ENCODE data around the gene HBD. TPM values are rescaled to one million over a fixed set of nuclear protein-coding genes. Genes with fewer than 3 reads are reported as not detected.

HBD gene
- total RNA-seq, 1 donor from 2014 or later: not detected

DNA sequence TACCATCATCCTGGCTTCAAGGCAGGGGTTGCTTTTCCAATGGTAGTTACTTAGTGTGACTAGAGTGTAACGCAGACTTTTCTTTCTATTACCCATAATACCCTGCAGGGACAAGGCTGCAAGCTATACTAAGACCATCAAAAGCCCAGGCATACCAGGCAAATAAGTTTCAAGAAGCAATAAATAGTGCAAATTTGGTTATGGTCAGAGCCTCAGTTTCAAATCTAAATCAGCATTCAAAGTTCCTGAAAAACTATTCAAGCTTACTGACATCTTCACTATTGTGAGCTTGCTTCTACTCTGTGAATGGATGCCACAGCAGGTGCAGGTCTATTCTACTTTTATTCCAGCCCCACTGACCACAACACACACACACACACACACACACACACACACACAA, 4.9 kb downstream of the HBD start:
- DNase-seq (ENCODE audit: extremely low spot score in 2 of 2): no peak
- TF ChIP-seq POLR2A (IDR thresholded peaks at IDR 0.05) (no peak), POLR2AphosphoS5 (IDR thresholded peaks at IDR 0.05; ENCODE audit: insufficient read depth in 1 of 2, low read depth in 1 of 2) (no peak)
- TF ChIP-seq, protein P1, sequence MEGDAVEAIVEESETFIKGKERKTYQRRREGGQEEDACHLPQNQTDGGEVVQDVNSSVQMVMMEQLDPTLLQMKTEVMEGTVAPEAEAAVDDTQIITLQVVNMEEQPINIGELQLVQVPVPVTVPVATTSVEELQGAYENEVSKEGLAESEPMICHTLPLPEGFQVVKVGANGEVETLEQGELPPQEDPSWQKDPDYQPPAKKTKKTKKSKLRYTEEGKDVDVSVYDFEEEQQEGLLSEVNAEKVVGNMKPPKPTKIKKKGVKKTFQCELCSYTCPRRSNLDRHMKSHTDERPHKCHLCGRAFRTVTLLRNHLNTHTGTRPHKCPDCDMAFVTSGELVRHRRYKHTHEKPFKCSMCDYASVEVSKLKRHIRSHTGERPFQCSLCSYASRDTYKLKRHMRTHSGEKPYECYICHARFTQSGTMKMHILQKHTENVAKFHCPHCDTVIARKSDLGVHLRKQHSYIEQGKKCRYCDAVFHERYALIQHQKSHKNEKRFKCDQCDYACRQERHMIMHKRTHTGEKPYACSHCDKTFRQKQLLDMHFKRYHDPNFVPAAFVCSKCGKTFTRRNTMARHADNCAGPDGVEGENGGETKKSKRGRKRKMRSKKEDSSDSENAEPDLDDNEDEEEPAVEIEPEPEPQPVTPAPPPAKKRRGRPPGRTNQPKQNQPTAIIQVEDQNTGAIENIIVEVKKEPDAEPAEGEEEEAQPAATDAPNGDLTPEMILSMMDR (IDR thresholded peaks at IDR 0.05): no peak
- no peak overlapping the region for H3K27ac ChIP-seq
- intact Hi-C loops (cut with DNase I): no loop called here
- no peaks in the 10 kb centered on the region for H3K4me1 ChIP-seq
- no peaks in the 10 kb centered on the region for H3K27me3 ChIP-seq
- H3K9me3 ChIP-seq: no peaks in the 10 kb centered on the region
- H3K4me3 ChIP-seq: no peak overlapping the region
- no peaks in the 10 kb centered on the region for H3K36me3 ChIP-seq

DNA sequence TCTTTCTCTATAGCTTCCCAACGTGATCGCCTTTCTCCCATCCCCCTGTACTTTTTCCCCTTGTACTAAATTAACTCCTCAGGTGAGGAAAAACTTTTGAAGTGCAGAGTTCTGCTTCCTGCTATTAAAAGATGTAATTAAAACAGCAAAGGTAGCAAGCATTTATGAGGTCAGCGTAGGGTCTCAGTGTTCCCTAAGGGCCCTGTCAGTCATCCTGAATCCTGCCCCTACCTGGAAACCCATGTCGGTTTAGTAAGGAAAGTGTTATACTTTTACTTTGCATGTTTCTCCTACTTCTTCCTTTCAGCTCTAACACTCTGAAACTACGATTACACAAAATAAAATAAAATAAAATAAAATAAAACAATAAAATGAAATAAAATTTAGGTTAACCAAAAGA, 6.2 kb downstream of the HBD start:
- Histone ChIP-seq H3K4me1 (no peaks in the 10 kb centered on the region), H3K27me3 (no peaks in the 10 kb centered on the region), H3K36me3 (no peaks in the 10 kb centered on the region), H3K4me3 (no peak overlapping the region), H3K27ac (no peak overlapping the region), H3K9me3 (no peaks in the 10 kb centered on the region)
- no peak for TF ChIP-seq POLR2A (IDR thresholded peaks at IDR 0.05)
- TF ChIP-seq, protein P1 (IDR thresholded peaks at IDR 0.05): no peak
- TF ChIP-seq POLR2AphosphoS5 (IDR thresholded peaks at IDR 0.05; ENCODE audit: insufficient read depth in 1 of 2, low read depth in 1 of 2): no peak
- DNase-seq (ENCODE audit: extremely low spot score in 2 of 2): no peak
- intact Hi-C loops (cut with DNase I): no loop called here

DNA sequence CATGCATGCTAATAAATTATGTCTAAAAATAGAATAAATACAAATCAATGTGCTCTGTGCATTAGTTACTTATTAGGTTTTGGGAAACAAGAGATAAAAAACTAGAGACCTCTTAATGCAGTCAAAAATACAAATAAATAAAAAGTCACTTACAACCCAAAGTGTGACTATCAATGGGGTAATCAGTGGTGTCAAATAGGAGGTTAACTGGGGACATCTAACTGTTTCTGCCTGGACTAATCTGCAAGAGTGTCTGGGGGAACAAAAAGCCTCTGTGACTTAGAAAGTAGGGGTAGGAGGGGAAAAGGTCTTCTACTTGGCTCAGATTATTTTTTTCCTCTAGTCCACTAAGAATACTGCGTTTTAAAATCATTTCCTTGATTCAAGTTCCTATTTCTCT, 6.6 kb downstream of the HBD start:
- DNase-seq (ENCODE audit: extremely low spot score in 2 of 2): no peak
- H3K27ac ChIP-seq: no peak overlapping the region
- no peaks in the 10 kb centered on the region for H3K4me1 ChIP-seq
- no peaks in the 10 kb centered on the region for H3K9me3 ChIP-seq
- no peak for TF ChIP-seq POLR2AphosphoS5 (IDR thresholded peaks at IDR 0.05; ENCODE audit: insufficient read depth in 1 of 2, low read depth in 1 of 2)
- TF ChIP-seq POLR2A (IDR thresholded peaks at IDR 0.05): no peak
- TF ChIP-seq, protein P1 (IDR thresholded peaks at IDR 0.05): no peak
- no peak overlapping the region for H3K4me3 ChIP-seq
- no peaks in the 10 kb centered on the region for H3K36me3 ChIP-seq
- H3K27me3 ChIP-seq: no peaks in the 10 kb centered on the region
- intact Hi-C loops (cut with DNase I): no loop called here

DNA sequence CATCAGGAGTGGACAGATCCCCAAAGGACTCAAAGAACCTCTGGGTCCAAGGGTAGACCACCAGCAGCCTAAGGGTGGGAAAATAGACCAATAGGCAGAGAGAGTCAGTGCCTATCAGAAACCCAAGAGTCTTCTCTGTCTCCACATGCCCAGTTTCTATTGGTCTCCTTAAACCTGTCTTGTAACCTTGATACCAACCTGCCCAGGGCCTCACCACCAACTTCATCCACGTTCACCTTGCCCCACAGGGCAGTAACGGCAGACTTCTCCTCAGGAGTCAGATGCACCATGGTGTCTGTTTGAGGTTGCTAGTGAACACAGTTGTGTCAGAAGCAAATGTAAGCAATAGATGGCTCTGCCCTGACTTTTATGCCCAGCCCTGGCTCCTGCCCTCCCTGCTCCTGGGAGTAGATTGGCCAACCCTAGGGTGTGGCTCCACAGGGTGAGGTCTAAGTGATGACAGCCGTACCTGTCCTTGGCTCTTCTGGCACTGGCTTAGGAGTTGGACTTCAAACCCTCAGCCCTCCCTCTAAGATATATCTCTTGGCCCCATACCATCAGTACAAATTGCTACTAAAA, 7.5 kb downstream of the HBD start, which contains the start of gene HBB:
Gene HBB, minus strand, starts transcription at position 340 of the 579 bp plus-strand sequence. Its CDS starts 50 bp downstream, at position 290.
- Histone ChIP-seq H3K4me1 (no peaks in the 10 kb centered on the region), H3K9me3 (no peaks in the 10 kb centered on the region), H3K36me3 (no peaks in the 10 kb centered on the region), H3K27me3 (no peaks in the 10 kb centered on the region), H3K4me3 (no peak within 1 kb of the TSS), H3K27ac (no peak within 1 kb of the TSS)
- no peak for DNase-seq (ENCODE audit: extremely low spot score in 2 of 2)
- intact Hi-C loops (cut with DNase I): no loop called here
- no peak for TF ChIP-seq POLR2A (IDR thresholded peaks at IDR 0.05)
- no peak for TF ChIP-seq POLR2AphosphoS5 (IDR thresholded peaks at IDR 0.05; ENCODE audit: insufficient read depth in 1 of 2, low read depth in 1 of 2)
- TF ChIP-seq, protein P1 (IDR thresholded peaks at IDR 0.05): no peak

DNA sequence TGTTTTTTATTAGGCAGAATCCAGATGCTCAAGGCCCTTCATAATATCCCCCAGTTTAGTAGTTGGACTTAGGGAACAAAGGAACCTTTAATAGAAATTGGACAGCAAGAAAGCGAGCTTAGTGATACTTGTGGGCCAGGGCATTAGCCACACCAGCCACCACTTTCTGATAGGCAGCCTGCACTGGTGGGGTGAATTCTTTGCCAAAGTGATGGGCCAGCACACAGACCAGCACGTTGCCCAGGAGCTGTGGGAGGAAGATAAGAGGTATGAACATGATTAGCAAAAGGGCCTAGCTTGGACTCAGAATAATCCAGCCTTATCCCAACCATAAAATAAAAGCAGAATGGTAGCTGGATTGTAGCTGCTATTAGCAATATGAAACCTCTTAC, 8.8 kb downstream of the HBD start:
- Histone ChIP-seq H3K27ac (no peak overlapping the region), H3K36me3 (no peaks in the 10 kb centered on the region), H3K27me3 (no peaks in the 10 kb centered on the region), H3K4me3 (no peak overlapping the region), H3K4me1 (no peaks in the 10 kb centered on the region), H3K9me3 (no peaks in the 10 kb centered on the region)
- DNase-seq (ENCODE audit: extremely low spot score in 2 of 2): no peak
- no peak for TF ChIP-seq POLR2AphosphoS5 (IDR thresholded peaks at IDR 0.05; ENCODE audit: insufficient read depth in 1 of 2, low read depth in 1 of 2)
- TF ChIP-seq POLR2A (IDR thresholded peaks at IDR 0.05): no peak
- TF ChIP-seq, protein P1 (IDR thresholded peaks at IDR 0.05): no peak
- intact Hi-C loops (cut with DNase I): no loop called here

All from vagina (tissue), 2 donors.